HG03108 (cell line): Measurements from ENCODE around the gene SLC2A8.

Experiments
- ATAC-seq: cut with Tn5 transposase; IDR thresholded peaks from one replicate; pipeline ENCODE4 v1.9.1; 2021; ENCODE audit warnings: moderate library complexity; ENCODE audit not compliant: unreplicated experiment

Gene SLC2A8

DNA sequence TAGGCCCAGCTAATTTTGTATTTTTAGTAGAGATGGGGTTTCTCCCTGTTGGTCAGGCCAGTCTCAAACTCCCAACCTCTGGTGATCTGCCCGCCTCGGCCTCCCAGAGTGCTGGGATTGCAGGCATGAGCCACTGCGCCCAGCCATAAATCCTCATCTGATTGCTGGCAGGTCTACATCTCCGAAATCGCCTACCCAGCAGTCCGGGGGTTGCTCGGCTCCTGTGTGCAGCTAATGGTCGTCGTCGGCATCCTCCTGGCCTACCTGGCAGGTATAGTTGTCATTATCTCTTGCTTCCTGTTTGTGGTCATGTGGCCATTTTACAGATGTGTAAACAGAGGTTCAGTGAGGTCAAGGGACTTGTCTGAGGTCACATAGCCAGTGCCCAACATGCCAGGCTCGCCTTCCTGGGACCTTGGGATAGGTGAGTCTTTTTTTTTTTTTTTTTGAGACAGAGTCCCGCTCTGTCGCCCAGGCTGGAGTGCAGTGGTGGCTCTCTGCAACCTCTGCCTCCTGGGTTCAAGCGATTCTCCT, 2.8 kb downstream of the SLC2A8 start:
- no peak for ATAC-seq

DNA sequence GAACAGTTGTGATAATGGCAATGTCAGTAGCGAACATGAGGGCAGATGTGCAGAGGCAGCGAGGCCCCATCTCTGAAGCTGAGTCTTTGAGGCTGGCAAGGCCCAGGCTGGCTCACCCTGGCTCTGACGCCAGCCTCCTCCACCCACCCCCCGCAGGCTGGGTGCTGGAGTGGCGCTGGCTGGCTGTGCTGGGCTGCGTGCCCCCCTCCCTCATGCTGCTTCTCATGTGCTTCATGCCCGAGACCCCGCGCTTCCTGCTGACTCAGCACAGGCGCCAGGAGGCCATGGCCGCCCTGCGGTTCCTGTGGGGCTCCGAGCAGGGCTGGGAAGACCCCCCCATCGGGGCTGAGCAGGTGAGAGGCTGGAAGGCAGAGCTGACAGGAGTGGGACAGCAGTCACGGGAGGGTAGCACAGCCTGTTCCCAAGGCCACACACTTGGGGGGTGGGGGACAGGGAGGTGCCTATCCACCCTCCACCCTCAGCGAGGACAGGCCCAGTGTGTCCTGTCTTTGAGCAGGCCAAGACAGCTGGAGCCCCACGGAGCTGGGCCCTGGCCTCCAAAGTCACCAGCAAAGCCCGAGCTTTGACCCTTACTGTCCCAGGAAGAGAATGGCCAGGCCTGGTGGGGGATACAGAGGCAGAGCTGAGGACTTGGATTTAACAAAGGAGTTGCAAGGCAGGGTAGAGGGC, 5.6 kb downstream of the SLC2A8 start:
- no peak for ATAC-seq

GRCh38 chr9:127403507-127404192, 6.7 kb downstream of the SLC2A8 start:
- ATAC-seq: no peak

DNA sequence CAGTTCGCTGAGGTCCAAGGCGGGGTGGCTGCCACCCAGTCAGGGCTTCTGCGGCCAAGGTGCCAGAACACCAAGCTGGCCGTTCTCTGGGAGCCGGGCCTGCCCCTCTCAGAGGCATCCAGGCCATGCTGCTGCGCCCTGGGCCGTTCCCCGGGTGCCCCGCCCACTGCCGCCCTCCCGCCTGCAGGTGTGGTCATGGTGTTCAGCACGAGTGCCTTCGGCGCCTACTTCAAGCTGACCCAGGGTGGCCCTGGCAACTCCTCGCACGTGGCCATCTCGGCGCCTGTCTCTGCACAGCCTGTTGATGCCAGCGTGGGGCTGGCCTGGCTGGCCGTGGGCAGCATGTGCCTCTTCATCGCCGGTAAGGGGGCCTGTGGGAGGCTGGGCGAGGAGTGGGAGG, 7.7 kb downstream of the SLC2A8 start:
- ATAC-seq: no peak

DNA sequence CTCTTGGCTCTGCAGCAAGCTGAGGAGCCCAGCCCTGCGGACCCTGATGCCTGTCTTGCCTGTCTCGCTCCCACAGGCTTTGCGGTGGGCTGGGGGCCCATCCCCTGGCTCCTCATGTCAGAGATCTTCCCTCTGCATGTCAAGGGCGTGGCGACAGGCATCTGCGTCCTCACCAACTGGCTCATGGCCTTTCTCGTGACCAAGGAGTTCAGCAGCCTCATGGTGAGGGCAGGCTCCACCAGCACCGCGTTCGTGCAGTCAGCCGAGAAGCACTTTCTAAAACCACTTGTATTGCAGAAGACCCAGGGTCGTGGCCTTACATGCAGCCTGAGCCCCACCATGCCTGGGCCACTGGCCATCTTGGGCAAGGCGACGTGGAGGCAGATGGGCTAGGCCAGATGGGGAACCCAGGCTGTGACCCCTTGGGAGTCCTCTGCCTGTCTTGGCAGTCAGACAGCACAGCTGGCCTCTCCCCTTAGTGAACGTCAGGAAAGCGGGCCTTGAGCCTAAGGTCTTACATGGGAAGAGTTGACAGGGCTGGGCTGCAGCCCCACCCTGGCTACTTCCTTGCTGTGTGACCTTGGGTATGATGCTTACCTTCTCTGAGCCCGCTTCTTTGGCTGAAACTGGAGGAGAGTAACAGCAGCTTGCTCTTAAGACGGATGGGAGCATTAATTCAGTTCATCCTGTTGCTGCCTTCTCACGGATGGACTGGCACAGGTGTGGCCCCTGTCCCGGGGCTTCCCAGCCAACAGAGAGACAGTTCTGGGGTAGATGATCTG, 8.6 kb downstream of the SLC2A8 start:
- no peak for ATAC-seq

DNA sequence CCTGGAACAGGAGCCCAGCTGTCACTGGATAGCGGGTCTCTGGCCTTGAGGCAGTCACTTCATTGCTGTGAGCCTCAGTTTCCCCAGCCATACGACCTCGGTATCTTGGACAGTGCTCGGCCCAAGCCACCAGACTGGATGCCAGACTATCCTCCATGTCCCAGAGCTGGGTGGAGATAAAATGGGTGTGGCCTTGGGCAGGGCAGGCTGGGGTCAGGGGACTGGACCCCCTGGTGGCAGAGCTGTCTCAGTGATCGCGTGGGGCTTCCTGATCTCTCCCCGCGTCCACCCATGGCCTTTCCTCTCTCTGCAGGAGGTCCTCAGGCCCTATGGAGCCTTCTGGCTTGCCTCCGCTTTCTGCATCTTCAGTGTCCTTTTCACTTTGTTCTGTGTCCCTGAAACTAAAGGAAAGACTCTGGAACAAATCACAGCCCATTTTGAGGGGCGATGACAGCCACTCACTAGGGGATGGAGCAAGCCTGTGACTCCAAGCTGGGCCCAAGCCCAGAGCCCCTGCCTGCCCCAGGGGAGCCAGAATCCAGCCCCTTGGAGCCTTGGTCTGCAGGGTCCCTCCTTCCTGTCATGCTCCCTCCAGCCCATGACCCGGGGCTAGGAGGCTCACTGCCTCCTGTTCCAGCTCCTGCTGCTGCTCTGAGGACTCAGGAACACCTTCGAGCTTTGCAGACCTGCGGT, 10.0 kb downstream of the SLC2A8 start:
- no peak for ATAC-seq

GRCh38 chr9:127407492-127407843, 10.5 kb downstream of the SLC2A8 start:
- no peak for ATAC-seq

- ATAC-seq: no peak
Measured at GRCh38 chr9:127411122-127411521, 14.2 kb downstream of the SLC2A8 start.

DNA sequence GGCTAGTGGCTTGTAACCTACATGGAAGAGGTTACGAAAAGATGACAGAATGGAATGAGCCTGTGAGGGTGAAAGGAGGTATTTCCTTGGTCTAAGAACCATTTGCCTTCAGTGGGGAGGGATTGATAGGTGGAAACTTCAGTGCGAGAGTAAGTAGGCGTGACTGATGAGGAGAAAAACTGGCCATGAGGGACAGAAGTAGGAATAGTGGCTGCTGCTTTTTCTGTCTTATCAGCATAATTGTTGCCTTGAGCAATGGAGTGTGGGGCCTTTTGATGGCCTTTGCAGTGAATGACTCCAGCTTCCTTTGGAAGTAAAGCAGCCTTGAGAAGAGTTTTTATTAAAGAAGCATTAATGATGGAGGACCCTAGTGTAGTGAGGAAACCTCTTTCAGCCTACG, 18.2 kb downstream of the SLC2A8 start:
- ATAC-seq: no peak

GRCh38 chr9:127415657-127416056, 18.7 kb downstream of the SLC2A8 start:
- ATAC-seq: no peak

- ATAC-seq: no peak
Measured at GRCh38 chr9:127417131-127418036, 20.4 kb downstream of the SLC2A8 start.

- no peak for ATAC-seq
Measured at GRCh38 chr9:127418037-127418471, 21.1 kb downstream of the SLC2A8 start.

GRCh38 chr9:127419348-127419747, 22.4 kb downstream of the SLC2A8 start:
- no peak for ATAC-seq

- no peak for ATAC-seq
Measured at GRCh38 chr9:127421057-127421456, 24.1 kb downstream of the SLC2A8 start.

- ATAC-seq: no peak
Measured at GRCh38 chr9:127422133-127422782, 25.3 kb downstream of the SLC2A8 start.

GRCh38 chr9:127422787-127423186, 25.8 kb downstream of the SLC2A8 start:
- ATAC-seq: no peak

GRCh38 chr9:127423476-127423933, 26.5 kb downstream of the SLC2A8 start:
- ATAC-seq: no peak

GRCh38 chr9:127423934-127424675, 27.1 kb downstream of the SLC2A8 start, which contains the start of gene ZNF79:
Gene ZNF79 (plus strand): TSS chr9:127424382. CDS start chr9:127424788, 406 bp downstream.
- ATAC-seq: peak; percentile 80

DNA sequence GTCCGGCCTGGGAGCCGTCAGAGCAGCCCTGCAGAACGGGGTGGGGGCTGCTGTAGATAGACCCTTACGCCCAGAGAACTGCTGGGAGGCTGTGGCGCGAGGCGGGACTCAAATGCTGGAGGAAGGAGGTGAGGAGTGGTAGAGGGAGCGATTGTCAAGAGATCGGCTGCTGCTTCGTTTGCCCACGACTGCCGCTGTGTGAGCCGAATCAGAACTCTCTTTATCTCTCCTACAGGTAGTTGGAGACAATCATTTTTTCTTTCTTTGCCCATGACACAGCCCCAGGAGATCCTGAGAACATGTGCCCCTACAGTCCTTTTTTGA, 27.7 kb downstream of the SLC2A8 start:
- ATAC-seq: peak; percentile 8
